HEK293 (cell line): ENCODE results near the gene ACVRL1.

Experiments
- CTCF ChIA-PET: fragments of 350-600 bp; formaldehyde crosslinking; extraction: SDS; loops from one replicate; lab custom pipeline; 2021; ENCODE audit warnings: antibody characterized with exemption; lab: Yijun Ruan, JAX
- POLR2A ChIA-PET: fragments of 300-600 bp; formaldehyde crosslinking; extraction: SDS; loops from one replicate; lab custom pipeline; 2020; ENCODE audit warnings: antibody characterized with exemption, inconsistent platforms; lab: Yijun Ruan, JAX
- H3K27ac ChIP-seq: fragments of 200-500 bp; sonication (Bioruptor generic); 2 replicates; pipeline ENCODE4 v1.5.1; 2014; ENCODE audit warnings: low read depth, low read length, control low read depth, inconsistent platforms; ENCODE audit errors: extremely low read depth
- H3K36me3 ChIP-seq, 2 experiments: fragments of 200-500 bp in 1 of 2; sonication (Bioruptor generic) in 1 of 2; 1 replicate in 1 of 2; 2 replicates in 1 of 2; pipeline ENCODE4 v1.5.1; 2014 to 2017; ENCODE audit warnings: inconsistent platforms in 2 of 2, low read length in 2 of 2; ENCODE audit not compliant: control insufficient read depth in 2 of 2, insufficient read depth in 1 of 2
- H3K4me1 ChIP-seq: fragments of 200-500 bp; sonication (Bioruptor generic); 2 replicates; pipeline ENCODE4 v1.5.1; 2014; ENCODE audit warnings: mild to moderate bottlenecking, low read length, inconsistent platforms; ENCODE audit not compliant: control insufficient read depth, insufficient read depth
- H3K4me3 ChIP-seq: 2 replicates; pipeline ENCODE4 v1.5.1; 2011; ENCODE audit warnings: low read depth, mild to moderate bottlenecking, control low read depth, low read length, moderate library complexity
- H3K9me3 ChIP-seq: fragments of 200-500 bp; sonication (Bioruptor generic); 2 replicates; pipeline ENCODE4 v1.5.1; 2014; ENCODE audit warnings: low read depth, low read length, inconsistent platforms; ENCODE audit not compliant: control insufficient read depth, insufficient read depth
- EGR2 ChIP-seq: fragments of 450-650 bp; formaldehyde crosslinking; IDR thresholded peaks from 2 replicates; pipeline ENCODE4 v1.5.1; 2016; ENCODE audit warnings: low read depth, missing biosample characterization, missing genetic modification characterization
- GLIS2 ChIP-seq: fragments of 450-650 bp; formaldehyde crosslinking; IDR thresholded peaks from 2 replicates; pipeline ENCODE4 v1.5.1; 2016; ENCODE audit warnings: missing biosample characterization, missing genetic modification characterization
- OVOL3 ChIP-seq: fragments of 450-650 bp; formaldehyde crosslinking; IDR thresholded peaks from 2 replicates; pipeline ENCODE4 v1.5.1; 2016; ENCODE audit warnings: missing biosample characterization, missing genetic modification characterization
- PRDM10 ChIP-seq: fragments of 450-650 bp; formaldehyde crosslinking; IDR thresholded peaks from 2 replicates; pipeline ENCODE4 v1.5.1; 2016; ENCODE audit warnings: missing biosample characterization, missing genetic modification characterization
- REPIN1 ChIP-seq: fragments of 450-650 bp; formaldehyde crosslinking; IDR thresholded peaks from 2 replicates; pipeline ENCODE4 v1.5.1; 2017; ENCODE audit warnings: missing biosample characterization, missing genetic modification characterization, low read depth
- SETDB1 ChIP-seq: IDR thresholded peaks from one replicate; pipeline ENCODE4 v1.6.1; 2017; ENCODE audit warnings: mild to moderate bottlenecking, low read length, moderate library complexity, mixed read lengths; ENCODE audit not compliant: insufficient read length
- ZBTB1 ChIP-seq: fragments of 450-650 bp; formaldehyde crosslinking; IDR thresholded peaks from 2 replicates; pipeline ENCODE4 v1.5.1; 2016; ENCODE audit warnings: missing biosample characterization, missing genetic modification characterization
- ZBTB20 ChIP-seq: fragments of 450-650 bp; formaldehyde crosslinking; IDR thresholded peaks from 2 replicates; pipeline ENCODE4 v1.5.1; 2016; ENCODE audit warnings: missing biosample characterization, missing genetic modification characterization
- ZBTB44 ChIP-seq: fragments of 450-650 bp; IDR thresholded peaks from 2 replicates; pipeline ENCODE4 v1.5.1; 2018; ENCODE audit warnings: missing biosample characterization, mild to moderate bottlenecking, missing genetic modification characterization
- ZFHX2 ChIP-seq: fragments of 450-650 bp; formaldehyde crosslinking; conservative IDR thresholded peaks from 2 replicates; pipeline ENCODE4 v1.5.1; 2016; ENCODE audit warnings: missing biosample characterization, missing genetic modification characterization
- ZNF211 ChIP-seq: fragments of 450-650 bp; formaldehyde crosslinking; IDR thresholded peaks from 2 replicates; pipeline ENCODE4 v1.5.1; 2016; ENCODE audit warnings: low read depth, missing biosample characterization, missing genetic modification characterization
- ZNF214 ChIP-seq: fragments of 450-650 bp; formaldehyde crosslinking; IDR thresholded peaks from 2 replicates; pipeline ENCODE4 v1.5.1; 2017; ENCODE audit warnings: missing biosample characterization, mild to moderate bottlenecking, missing genetic modification characterization, borderline replicate concordance
- ZNF24 ChIP-seq: fragments of 450-650 bp; formaldehyde crosslinking; IDR thresholded peaks from 2 replicates; pipeline ENCODE4 v1.5.1; 2016; ENCODE audit warnings: missing biosample characterization, missing genetic modification characterization
- ZNF248 ChIP-seq: fragments of 450-650 bp; formaldehyde crosslinking; IDR thresholded peaks from 2 replicates; pipeline ENCODE4 v1.5.1; 2017; ENCODE audit warnings: missing biosample characterization, missing genetic modification characterization
- ZNF404 ChIP-seq: fragments of 450-650 bp; formaldehyde crosslinking; IDR thresholded peaks from 2 replicates; pipeline ENCODE4 v1.5.1; 2017; ENCODE audit warnings: missing biosample characterization, missing genetic modification characterization
- ZNF518A ChIP-seq: fragments of 450-650 bp; formaldehyde crosslinking; conservative IDR thresholded peaks from 2 replicates; pipeline ENCODE4 v1.5.1; 2016; ENCODE audit warnings: low read depth, missing biosample characterization, missing genetic modification characterization
- ZNF544 ChIP-seq: fragments of 450-650 bp; formaldehyde crosslinking; IDR thresholded peaks from 2 replicates; pipeline ENCODE4 v1.5.0; 2017; ENCODE audit warnings: missing biosample characterization, missing genetic modification characterization
- ZNF558 ChIP-seq: fragments of 450-650 bp; formaldehyde crosslinking; IDR thresholded peaks from 2 replicates; pipeline ENCODE4 v1.5.1; 2016; ENCODE audit warnings: missing biosample characterization, missing genetic modification characterization
- ZNF580 ChIP-seq: fragments of 450-650 bp; formaldehyde crosslinking; IDR thresholded peaks from 2 replicates; pipeline ENCODE4 v1.5.1; 2016; ENCODE audit warnings: missing biosample characterization, missing genetic modification characterization
- ZNF621 ChIP-seq: fragments of 450-650 bp; formaldehyde crosslinking; IDR thresholded peaks from 2 replicates; pipeline ENCODE4 v1.5.1; 2017; ENCODE audit warnings: missing biosample characterization, missing genetic modification characterization
- ZSCAN4 ChIP-seq: fragments of 450-650 bp; formaldehyde crosslinking; IDR thresholded peaks from 2 replicates; pipeline ENCODE4 v1.5.1; 2017; ENCODE audit warnings: missing biosample characterization, missing genetic modification characterization

Gene ACVRL1

GRCh38 chr12:51863933-51864832 lies 43.1 kb upstream of the ACVRL1 start (continued):
- TF ChIP-seq ZNF580 (tag by site-specific recombination) (no peak), ZNF558 (tag by site-specific recombination) (no peak), ZBTB44 (tag by site-specific recombination) (no peak), ZNF404 (no peak), ZBTB1 (tag by site-specific recombination) (no peak), ZSCAN4 (no peak), ZNF248 (no peak), SETDB1 (no peak), ZBTB20 (tag by site-specific recombination) (no peak), ZNF544 (tag by site-specific recombination) (no peak), ZNF211 (tag by site-specific recombination) (no peak)
- TF ChIP-seq, all 188 proteins: peak for 0

GRCh38 chr12:51864833-51865670 lies 42.3 kb upstream of the ACVRL1 start:
- no peaks in the 10 kb centered on the region for H3K9me3 ChIP-seq
- ChIA-PET POLR2A (no interaction called here), CTCF (interaction anchor here (0.7 to 1.2 kb wide), 2 partner anchors 41 to 57 kb away, joined by 3 read pairs; no protein-coding TSS in a partner anchor)
- H3K4me1 ChIP-seq = no peaks in the 10 kb centered on the region
- H3K4me3 ChIP-seq = no peak overlapping the region
- no peaks in the 10 kb centered on the region for H3K36me3 ChIP-seq
- no peak overlapping the region for H3K27ac ChIP-seq
- no peak for TF ChIP-seq ZNF558 (tag by site-specific recombination)
- TF ChIP-seq ZNF518A = no peak
- no peak for TF ChIP-seq ZNF24 (tag by site-specific recombination)
- TF ChIP-seq PRDM10 = no peak
- TF ChIP-seq ZNF214 (tag by site-specific recombination) = no peak
- peak; percentile 48 for TF ChIP-seq ZFHX2 (tag by site-specific recombination)
- no peak for TF ChIP-seq REPIN1 (tag by site-specific recombination)
- peak; percentile 38; the same call in 1 of the 2 replicates for TF ChIP-seq EGR2 (tag by site-specific recombination)
- no peak for TF ChIP-seq OVOL3 (tag by site-specific recombination)
- TF ChIP-seq GLIS2 (tag by site-specific recombination) = no peak
- TF ChIP-seq ZNF621 (tag by site-specific recombination) = no peak
